PC-3 (cell line): Measurements from ENCODE around the gene REN. TPM values are rescaled to one million over a fixed set of nuclear protein-coding genes. Genes with fewer than 3 reads are reported as not detected.

ENCODE experiments used
- ATAC-seq: fragments of 200-7000 bp; cut with Tn5 transposase; 2 replicates; pipeline ENCODE4 v1.9.1; 2020; ENCODE audit warnings: mild to moderate bottlenecking, moderate library complexity
- BruUV-seq: library from RNA; stranded (reverse); fragments of 400-500 nt; replicated peaks from 2 replicates; lab custom pipeline; 2021; lab: Mats Ljungman, UMichigan
- CTCF ChIA-PET: fragments of 300-600 bp; sonication (Branson Sonifier 250); formaldehyde crosslinking; loops from one replicate; lab custom pipeline; 2022; ENCODE audit warnings: antibody characterized with exemption; lab: Charles Lee
- POLR2A ChIA-PET: fragments of 300-600 bp; sonication (Branson Sonifier 250); formaldehyde crosslinking; loops from one replicate; lab custom pipeline; 2022; ENCODE audit warnings: antibody characterized with exemption; ENCODE audit not compliant: unreplicated experiment; lab: Charles Lee
- DNase-seq: peaks from one replicate; pipeline ENCODE4 v3.0.0-alpha.2; 2015
- H2AFZ ChIP-seq: fragments of 300-600 bp; sonication (generic); 2 replicates; pipeline ENCODE4 v1.6.0; 2016; ENCODE audit warnings: antibody characterized with exemption, low read length
- H3F3A ChIP-seq: fragments of 300-600 bp; sonication (generic); one replicate; pipeline ENCODE4 v1.6.0; 2017; ENCODE audit warnings: antibody characterized with exemption, low read length, control low read depth, mild to moderate bottlenecking; ENCODE audit not compliant: unreplicated experiment
- H3K27ac ChIP-seq: fragments of 300-600 bp; sonication (generic); 2 replicates; pipeline ENCODE4 v1.5.1; 2016; ENCODE audit warnings: mild to moderate bottlenecking, low read length
- H3K27me3 ChIP-seq: fragments of 300-600 bp; sonication (generic); 2 replicates; pipeline ENCODE4 v1.6.1; 2016; ENCODE audit warnings: low read length, mixed read lengths
- H3K36me3 ChIP-seq: fragments of 300-600 bp; sonication (generic); 2 replicates; pipeline ENCODE4 v1.6.1; 2016; ENCODE audit warnings: low read depth, mixed run types, low read length, mixed read lengths
- H3K4me1 ChIP-seq: fragments of 300-600 bp; sonication (generic); 2 replicates; pipeline ENCODE4 v1.5.1; 2016; ENCODE audit warnings: low read length; ENCODE audit not compliant: insufficient read depth
- H3K4me2 ChIP-seq: fragments of 300-600 bp; sonication (generic); 2 replicates; pipeline ENCODE4 v1.6.0; 2016; ENCODE audit warnings: low read length
- H3K4me3 ChIP-seq: fragments of 300-600 bp; sonication (generic); 2 replicates; pipeline ENCODE4 v1.5.1; 2016; ENCODE audit warnings: mild to moderate bottlenecking, low read length, mixed read lengths
- H3K79me2 ChIP-seq: fragments of 300-600 bp; sonication (generic); 2 replicates; pipeline ENCODE4 v1.6.1; 2017; ENCODE audit warnings: low read length, mixed read lengths
- H3K9ac ChIP-seq: fragments of 300-600 bp; sonication (generic); 2 replicates; pipeline ENCODE4 v1.6.0; 2016; ENCODE audit warnings: mild to moderate bottlenecking, low read length
- H3K9me2 ChIP-seq: fragments of 300-600 bp; sonication (generic); replicated peaks from 2 replicates; pipeline ENCODE4 v1.6.1; 2016; ENCODE audit warnings: mixed run types, low read length, mixed read lengths
- H3K9me3 ChIP-seq: fragments of 300-600 bp; sonication (generic); 2 replicates; pipeline ENCODE4 v1.6.1; 2016; ENCODE audit warnings: low read length, mixed read lengths
- H4K20me1 ChIP-seq: fragments of 300-600 bp; sonication (generic); 2 replicates; pipeline ENCODE4 v1.6.1; 2016; ENCODE audit warnings: low read length, mixed read lengths
- EZH2 ChIP-seq: fragments of 300-600 bp; sonication (generic); IDR thresholded peaks from one replicate; pipeline ENCODE4 v1.6.1; 2017; ENCODE audit warnings: antibody characterized with exemption, mild to moderate bottlenecking, low read length; ENCODE audit not compliant: unreplicated experiment
- EZH2phosphoT487 ChIP-seq: fragments of 300-600 bp; sonication (generic); IDR thresholded peaks from 2 replicates; pipeline ENCODE4 v1.6.1; 2018; ENCODE audit warnings: mild to moderate bottlenecking, antibody characterized with exemption, low read length, borderline replicate concordance
- intact Hi-C: fragments of 100-400 bp; cut with micrococcal nuclease; formaldehyde crosslinking; loops from 2 replicates; pipeline ENCODE4 v1.9.0; 2023
- total RNA-seq: library from RNA; depleted of rRNA; stranded (reverse); fragments of >200 nt; gene quantifications from 2 replicates; pipeline ENCODE4 v1.2.3, GENCODE V29; 2014
- TF ChIP-seq, protein P1 (sequence below): fragments of 300-600 bp; sonication (generic); conservative IDR thresholded peaks from 2 replicates; pipeline ENCODE4 v1.5.1; 2017; ENCODE audit warnings: antibody characterized with exemption, low read depth, mild to moderate bottlenecking, low read length

The REN gene
- total RNA-seq, 1 experiment from 2014 or later: 2.7 TPM

DNA sequence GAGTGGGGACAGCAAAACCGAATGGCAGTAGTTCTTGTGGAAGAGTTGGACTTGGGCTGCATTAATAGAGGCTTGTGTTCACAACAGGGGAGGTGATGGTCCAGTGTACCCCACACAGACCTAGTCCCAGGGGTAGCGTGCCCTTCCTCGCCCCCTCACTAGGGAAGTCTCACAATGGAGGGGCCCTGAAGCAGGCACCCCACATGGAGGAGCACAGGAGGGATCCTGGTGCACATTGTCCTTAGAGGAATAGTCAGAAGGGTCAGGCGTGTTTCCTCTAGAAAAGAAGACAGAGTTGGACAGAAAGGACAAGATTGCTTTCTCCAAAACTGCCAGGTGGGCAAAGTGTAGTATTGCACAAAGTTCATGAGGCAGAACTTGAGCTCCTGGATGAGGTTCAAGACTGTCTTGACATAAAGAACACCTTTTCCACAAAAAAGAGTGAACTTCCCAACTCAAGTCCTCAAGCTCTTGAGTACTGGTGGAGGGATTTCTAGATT, 37.6 kb downstream of the REN start:
- Histone ChIP-seq H3K27ac (0 out of 2 replicates have a peak overlapping the region, but pooled peaks have one; percentile 12), H3K4me3 (no peak overlapping the region), H2AFZ (no peak overlapping the region), H3F3A (no peaks in the 10 kb centered on the region), H3K36me3 (peaks cover 22% of the 10 kb centered on the region), H3K9me2 (no peaks in the 10 kb centered on the region), H3K27me3 (no peaks in the 10 kb centered on the region), H3K4me1 (peaks cover 57% of the 10 kb centered on the region), H3K79me2 (no peaks in the 10 kb centered on the region), H3K4me2 (peak overlapping the region; percentile 79), H3K9me3 (no peaks in the 10 kb centered on the region), H4K20me1 (no peaks in the 10 kb centered on the region), H3K9ac (no peak overlapping the region)
- intact Hi-C loops: no loop called here
- ATAC-seq (no peak), DNase-seq (peak; percentile 33)
- ChIA-PET POLR2A (interaction anchor here (0.6 kb wide), 1 partner anchor 257 kb away, joined by 3 read pairs; no protein-coding TSS in a partner anchor), CTCF (interaction anchor here (0.5 to 3.8 kb wide), 9 partner anchors 34 to 448 kb away, joined by 4 to 55 read pairs (median 6); partner anchors contain the start of gene SNRPE)
- TSS peak; percentile 3 for BruUV-seq
- TF ChIP-seq EZH2 (no peak), EZH2phosphoT487 (no peak)
- TF ChIP-seq, protein P1, sequence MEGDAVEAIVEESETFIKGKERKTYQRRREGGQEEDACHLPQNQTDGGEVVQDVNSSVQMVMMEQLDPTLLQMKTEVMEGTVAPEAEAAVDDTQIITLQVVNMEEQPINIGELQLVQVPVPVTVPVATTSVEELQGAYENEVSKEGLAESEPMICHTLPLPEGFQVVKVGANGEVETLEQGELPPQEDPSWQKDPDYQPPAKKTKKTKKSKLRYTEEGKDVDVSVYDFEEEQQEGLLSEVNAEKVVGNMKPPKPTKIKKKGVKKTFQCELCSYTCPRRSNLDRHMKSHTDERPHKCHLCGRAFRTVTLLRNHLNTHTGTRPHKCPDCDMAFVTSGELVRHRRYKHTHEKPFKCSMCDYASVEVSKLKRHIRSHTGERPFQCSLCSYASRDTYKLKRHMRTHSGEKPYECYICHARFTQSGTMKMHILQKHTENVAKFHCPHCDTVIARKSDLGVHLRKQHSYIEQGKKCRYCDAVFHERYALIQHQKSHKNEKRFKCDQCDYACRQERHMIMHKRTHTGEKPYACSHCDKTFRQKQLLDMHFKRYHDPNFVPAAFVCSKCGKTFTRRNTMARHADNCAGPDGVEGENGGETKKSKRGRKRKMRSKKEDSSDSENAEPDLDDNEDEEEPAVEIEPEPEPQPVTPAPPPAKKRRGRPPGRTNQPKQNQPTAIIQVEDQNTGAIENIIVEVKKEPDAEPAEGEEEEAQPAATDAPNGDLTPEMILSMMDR: no peak

GRCh38 chr1:204127597-204128242, 38.4 kb downstream of the REN start:
- intact Hi-C loops: loop anchor here (1.0 kb wide), 5 partner anchors 47 to 266 kb away; partner anchors contain the start of genes SNRPE and SOX13
- no peaks in the 10 kb centered on the region for H4K20me1 ChIP-seq
- POLR2A ChIA-PET: interaction anchor here (0.6 kb wide), 1 partner anchor 246 kb away, joined by 3 read pairs; no protein-coding TSS in a partner anchor
- peak; percentile 97 for DNase-seq
- H3K4me1 ChIP-seq: peaks cover 57% of the 10 kb centered on the region
- no peak overlapping the region for H3K4me3 ChIP-seq
- ATAC-seq: peak; percentile 15
- CTCF ChIA-PET: interaction anchor here (1.6 to 3.8 kb wide), 5 partner anchors 33 to 267 kb away, joined by 4 to 55 read pairs (median 7); partner anchors contain the start of gene SNRPE
- no peaks in the 10 kb centered on the region for H3K9me2 ChIP-seq
- H3K27ac ChIP-seq: 0 out of 2 replicates have a peak overlapping the region, but pooled peaks have one; percentile 7
- H3K27me3 ChIP-seq: no peaks in the 10 kb centered on the region
- H3K9ac ChIP-seq: no peak overlapping the region
- no peaks in the 10 kb centered on the region for H3F3A ChIP-seq
- H3K4me2 ChIP-seq: peak overlapping the region; percentile 27; the same call in 1 of the 2 replicates
- TF ChIP-seq EZH2phosphoT487 (no peak), EZH2 (no peak)
- TF ChIP-seq, protein P1: peak; percentile 99
- H3K36me3 ChIP-seq: peaks cover 30% of the 10 kb centered on the region
- H2AFZ ChIP-seq: no peak overlapping the region
- H3K9me3 ChIP-seq: no peaks in the 10 kb centered on the region
- H3K79me2 ChIP-seq: no peaks in the 10 kb centered on the region
- BruUV-seq: no TSS peak
